Stimulated activated CD8-positive, alpha-beta memory T cell treated with anti-CD3 and anti-CD28 coated beads, Interleukin-4, amount 100 ng/mL, for 24 hours (primary cell): Measurements from ENCODE around the gene EIF4E3.

ENCODE experiments used
- DNase-seq: peaks from one replicate; pipeline ENCODE4 v3.0.0-alpha.2; 2020; ENCODE audit warnings: low read depth

The EIF4E3 gene

GRCh38 chr3:71647751-71648150 lies 77.5 kb downstream of the EIF4E3 start:
- DNase-seq, result no peak

- DNase-seq, result no peak
Measured at GRCh38 chr3:71646971-71647370, 78.2 kb downstream of the EIF4E3 start.

- DNase-seq, result no peak
Measured at GRCh38 chr3:71645140-71645539, 80.1 kb downstream of the EIF4E3 start.

- no peak for DNase-seq
Measured at GRCh38 chr3:71641674-71642073, 83.5 kb downstream of the EIF4E3 start.

GRCh38 chr3:71640331-71640983 lies 84.7 kb downstream of the EIF4E3 start:
- no peak for DNase-seq

GRCh38 chr3:71636482-71636881 lies 88.7 kb downstream of the EIF4E3 start:
- no peak for DNase-seq

- no peak for DNase-seq
Measured at GRCh38 chr3:71636001-71636400, 89.2 kb downstream of the EIF4E3 start.

- no peak for DNase-seq
Measured at GRCh38 chr3:71634671-71635070, 90.5 kb downstream of the EIF4E3 start.

GRCh38 chr3:71629711-71630110 lies 95.5 kb downstream of the EIF4E3 start:
- no peak for DNase-seq

GRCh38 chr3:71629289-71629688 lies 95.9 kb downstream of the EIF4E3 start:
- DNase-seq, result no peak

GRCh38 chr3:71628522-71628921 lies 96.7 kb downstream of the EIF4E3 start:
- DNase-seq, result no peak

GRCh38 chr3:71625676-71626075 lies 99.5 kb downstream of the EIF4E3 start:
- DNase-seq, result no peak
